ENCODE results near the gene DPEP2.

Gene DPEP2

DNA sequence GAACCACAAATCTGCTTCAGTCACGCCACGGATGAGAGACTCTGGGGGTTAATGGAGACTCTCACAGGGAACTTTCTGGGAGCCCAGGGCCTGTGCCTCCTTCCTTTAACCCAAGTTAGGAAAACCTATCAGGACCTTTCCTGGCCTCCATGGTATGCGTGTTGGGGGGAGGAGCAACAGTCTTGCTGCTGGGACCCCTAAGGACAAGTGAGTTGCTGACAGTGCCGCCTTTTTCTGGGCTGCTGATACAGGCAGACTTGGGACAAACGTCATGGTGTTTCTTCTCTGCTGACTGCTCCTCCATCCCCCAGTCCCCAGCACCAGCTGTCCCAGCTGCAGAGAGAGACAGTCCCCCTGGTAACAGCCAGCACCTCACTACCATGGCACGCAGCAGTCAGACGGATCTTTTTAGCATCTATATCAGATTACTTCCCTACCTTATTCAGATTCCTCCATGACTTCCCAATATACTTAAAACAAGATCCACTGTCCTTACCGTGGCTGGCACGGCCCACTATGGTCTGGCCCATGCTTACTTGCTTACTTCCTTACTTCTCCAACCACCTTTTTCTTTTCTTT is 10.0 kb upstream of the DPEP2 start:
- Histone ChIP-seq H3F3A (ENCODE audit: control insufficient read depth, insufficient read depth) (no peaks in the 10 kb centered on the region), H3K9me3 (ENCODE audit: control insufficient read depth, insufficient read depth, low read length) (no peaks in the 10 kb centered on the region), H3K27me3 (ENCODE audit: control insufficient read depth, low read length) (no peaks in the 10 kb centered on the region), H3K27ac (ENCODE audit: low read depth, low read length) (no peak overlapping the region), H4K20me1 (ENCODE audit: control insufficient read depth, insufficient read depth, low read depth, low read length) (no peaks in the 10 kb centered on the region), H3K4me3 (ENCODE audit: low read length) (no peak overlapping the region), H3K79me2 (ENCODE audit: control insufficient read depth, low read length) (no peaks in the 10 kb centered on the region), H3K9me2 (replicated peaks; ENCODE audit: control insufficient read depth, low read length) (no peaks in the 10 kb centered on the region), H3K4me1 (ENCODE audit: control insufficient read depth, low read length) (peaks cover 17% of the 10 kb centered on the region), H3K36me3 (ENCODE audit: control insufficient read depth, low read length) (no peaks in the 10 kb centered on the region), H3K4me2 (ENCODE audit: low read length) (no peak overlapping the region)
- TF ChIP-seq, protein P1, sequence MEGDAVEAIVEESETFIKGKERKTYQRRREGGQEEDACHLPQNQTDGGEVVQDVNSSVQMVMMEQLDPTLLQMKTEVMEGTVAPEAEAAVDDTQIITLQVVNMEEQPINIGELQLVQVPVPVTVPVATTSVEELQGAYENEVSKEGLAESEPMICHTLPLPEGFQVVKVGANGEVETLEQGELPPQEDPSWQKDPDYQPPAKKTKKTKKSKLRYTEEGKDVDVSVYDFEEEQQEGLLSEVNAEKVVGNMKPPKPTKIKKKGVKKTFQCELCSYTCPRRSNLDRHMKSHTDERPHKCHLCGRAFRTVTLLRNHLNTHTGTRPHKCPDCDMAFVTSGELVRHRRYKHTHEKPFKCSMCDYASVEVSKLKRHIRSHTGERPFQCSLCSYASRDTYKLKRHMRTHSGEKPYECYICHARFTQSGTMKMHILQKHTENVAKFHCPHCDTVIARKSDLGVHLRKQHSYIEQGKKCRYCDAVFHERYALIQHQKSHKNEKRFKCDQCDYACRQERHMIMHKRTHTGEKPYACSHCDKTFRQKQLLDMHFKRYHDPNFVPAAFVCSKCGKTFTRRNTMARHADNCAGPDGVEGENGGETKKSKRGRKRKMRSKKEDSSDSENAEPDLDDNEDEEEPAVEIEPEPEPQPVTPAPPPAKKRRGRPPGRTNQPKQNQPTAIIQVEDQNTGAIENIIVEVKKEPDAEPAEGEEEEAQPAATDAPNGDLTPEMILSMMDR (IDR thresholded peaks at IDR 0.05; ENCODE audit: low read depth, low read length, poor library complexity, severe bottlenecking) = no peak
- TF ChIP-seq EZH2phosphoT487 (IDR thresholded peaks at IDR 0.05; ENCODE audit: borderline replicate concordance, low read length) = no peak

DNA sequence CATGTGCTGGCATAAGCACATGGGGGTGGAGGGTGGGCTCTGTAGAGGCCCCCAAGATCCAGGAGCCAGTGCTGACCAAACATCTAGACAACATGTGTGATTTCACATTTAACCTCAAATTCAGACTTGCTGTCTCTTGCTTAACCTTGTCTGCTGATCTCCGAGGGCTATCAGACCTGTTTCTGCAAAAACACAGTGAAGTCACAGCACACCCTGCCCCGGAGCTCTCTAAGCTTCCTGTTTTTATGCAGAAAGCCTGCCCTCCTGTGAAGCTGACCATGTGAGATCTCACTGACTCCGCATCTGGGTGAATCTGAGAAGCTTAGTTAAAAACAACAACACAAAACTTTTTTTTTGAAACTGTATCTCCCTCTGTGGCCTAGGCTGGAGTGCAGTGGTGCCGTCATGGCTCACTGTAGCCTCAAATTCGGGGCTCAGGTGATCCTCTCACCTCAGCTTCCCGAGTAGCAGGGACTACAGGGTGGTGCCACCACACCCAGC is 6.6 kb upstream of the DPEP2 start:
- H3K27me3 ChIP-seq (ENCODE audit: control insufficient read depth, low read length) = no peaks in the 10 kb centered on the region
- H3K4me3 ChIP-seq (ENCODE audit: low read length) = peak overlapping the region; percentile 30
- no peaks in the 10 kb centered on the region for H4K20me1 ChIP-seq (ENCODE audit: control insufficient read depth, insufficient read depth, low read depth, low read length)
- H3K9me2 ChIP-seq (replicated peaks; ENCODE audit: control insufficient read depth, low read length) = no peaks in the 10 kb centered on the region
- peak overlapping the region; percentile 48 for H3K4me2 ChIP-seq (ENCODE audit: low read length)
- H3K4me1 ChIP-seq (ENCODE audit: control insufficient read depth, low read length) = peaks cover 12% of the 10 kb centered on the region
- H3K79me2 ChIP-seq (ENCODE audit: control insufficient read depth, low read length) = no peaks in the 10 kb centered on the region
- no peak for TF ChIP-seq EZH2phosphoT487 (IDR thresholded peaks at IDR 0.05; ENCODE audit: borderline replicate concordance, low read length)
- TF ChIP-seq, protein P1 (IDR thresholded peaks at IDR 0.05; ENCODE audit: low read depth, low read length, poor library complexity, severe bottlenecking) = no peak
- H3F3A ChIP-seq (ENCODE audit: control insufficient read depth, insufficient read depth) = no peaks in the 10 kb centered on the region
- no peaks in the 10 kb centered on the region for H3K9me3 ChIP-seq (ENCODE audit: control insufficient read depth, insufficient read depth, low read length)
- no peak overlapping the region for H3K27ac ChIP-seq (ENCODE audit: low read depth, low read length)
- no peaks in the 10 kb centered on the region for H3K36me3 ChIP-seq (ENCODE audit: control insufficient read depth, low read length)

DNA sequence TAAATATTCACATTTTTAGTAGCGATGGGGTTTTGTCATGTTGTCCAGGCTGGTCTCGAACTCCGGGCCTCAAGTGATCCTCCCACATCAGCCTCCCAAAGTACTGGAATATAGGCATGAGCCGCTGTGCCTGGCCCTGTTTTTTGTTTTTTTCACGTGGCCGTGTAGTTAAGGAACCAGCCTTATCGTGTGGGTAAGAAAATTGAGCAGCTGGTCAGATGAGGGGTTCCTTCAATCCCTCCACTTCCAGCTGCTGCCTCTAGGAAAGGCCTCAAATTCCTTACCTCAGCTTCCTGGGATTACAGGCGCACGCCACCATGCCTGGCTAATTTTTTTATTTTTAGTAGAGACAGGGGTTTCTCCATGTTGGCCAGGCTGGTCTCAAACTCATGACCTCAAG is 5.9 kb upstream of the DPEP2 start:
- Histone ChIP-seq H3K27ac (ENCODE audit: low read depth, low read length) (no peak overlapping the region), H3K79me2 (ENCODE audit: control insufficient read depth, low read length) (no peaks in the 10 kb centered on the region), H3K4me1 (ENCODE audit: control insufficient read depth, low read length) (peaks cover 17% of the 10 kb centered on the region), H3K9me3 (ENCODE audit: control insufficient read depth, insufficient read depth, low read length) (no peaks in the 10 kb centered on the region), H3K4me3 (ENCODE audit: low read length) (no peak overlapping the region), H4K20me1 (ENCODE audit: control insufficient read depth, insufficient read depth, low read depth, low read length) (no peaks in the 10 kb centered on the region), H3K4me2 (ENCODE audit: low read length) (peak overlapping the region; percentile 48; the same call in 1 of the 2 replicates), H3K27me3 (ENCODE audit: control insufficient read depth, low read length) (no peaks in the 10 kb centered on the region), H3K36me3 (ENCODE audit: control insufficient read depth, low read length) (no peaks in the 10 kb centered on the region), H3K9me2 (replicated peaks; ENCODE audit: control insufficient read depth, low read length) (no peaks in the 10 kb centered on the region), H3F3A (ENCODE audit: control insufficient read depth, insufficient read depth) (no peaks in the 10 kb centered on the region)
- TF ChIP-seq EZH2phosphoT487 (IDR thresholded peaks at IDR 0.05; ENCODE audit: borderline replicate concordance, low read length) = no peak
- TF ChIP-seq, protein P1 (IDR thresholded peaks at IDR 0.05; ENCODE audit: low read depth, low read length, poor library complexity, severe bottlenecking) = no peak

Data from DOHH2 (cell line).